ENCODE results near the gene TOP3B. TPM values are rescaled to one million over a fixed set of nuclear protein-coding genes. Genes with fewer than 3 reads are reported as not detected.

TOP3B gene
- polyA plus RNA-seq, 1 donor from 2014 or later: 33.7 TPM

GRCh38 chr22:21978564-21979386 is 3.8 kb downstream of the TOP3B start:
- H3K27ac ChIP-seq (ENCODE audit: low read length): no peak overlapping the region
- H3K79me2 ChIP-seq (replicated peaks; ENCODE audit: insufficient read depth, low read length): peaks cover 16% of the 10 kb centered on the region
- TF ChIP-seq SMC3 (conservative IDR thresholded peaks at IDR 0.05; ENCODE audit: poor library complexity) (no peak), EZH2 (IDR thresholded peaks at IDR 0.05; ENCODE audit: borderline replicate concordance, insufficient read depth, low read length, poor library complexity, severe bottlenecking) (no peak), REST (IDR thresholded peaks at IDR 0.05; ENCODE audit: borderline replicate concordance) (no peak), EP300 (conservative IDR thresholded peaks at IDR 0.05; ENCODE audit: poor library complexity, severe bottlenecking) (no peak)
- H4K20me1 ChIP-seq (ENCODE audit: insufficient read depth): no peaks in the 10 kb centered on the region
- H3K9ac ChIP-seq (ENCODE audit: low read length): no peak overlapping the region
- H2AFZ ChIP-seq (ENCODE audit: low read depth, low read length): no peak overlapping the region
- no peak overlapping the region for H3K4me3 ChIP-seq (ENCODE audit: low read length)
- no peaks in the 10 kb centered on the region for H3K27me3 ChIP-seq (ENCODE audit: insufficient read depth, low read depth, low read length)
- no peaks in the 10 kb centered on the region for H3K9me2 ChIP-seq (ENCODE audit: insufficient read depth, low read length)
- no peaks in the 10 kb centered on the region for H3K36me3 ChIP-seq (ENCODE audit: insufficient read depth, low read length)
- no peaks in the 10 kb centered on the region for H3F3A ChIP-seq (ENCODE audit: insufficient read depth, low read length, poor library complexity, severe bottlenecking)
- no peaks in the 10 kb centered on the region for H3K9me3 ChIP-seq (ENCODE audit: low read length)
- H3K4me2 ChIP-seq (ENCODE audit: low read length): no peak overlapping the region

GRCh38 chr22:21977814-21978213 is 4.8 kb downstream of the TOP3B start:
- Histone ChIP-seq H3K9ac (ENCODE audit: low read length) (no peak overlapping the region), H3K4me2 (ENCODE audit: low read length) (no peak overlapping the region), H2AFZ (ENCODE audit: low read depth, low read length) (no peak overlapping the region), H3F3A (ENCODE audit: insufficient read depth, low read length, poor library complexity, severe bottlenecking) (no peaks in the 10 kb centered on the region), H3K27me3 (ENCODE audit: insufficient read depth, low read depth, low read length) (no peaks in the 10 kb centered on the region), H3K4me3 (ENCODE audit: low read length) (no peak overlapping the region), H4K20me1 (ENCODE audit: insufficient read depth) (no peaks in the 10 kb centered on the region), H3K27ac (ENCODE audit: low read length) (no peak overlapping the region), H3K9me2 (ENCODE audit: insufficient read depth, low read length) (no peaks in the 10 kb centered on the region), H3K36me3 (ENCODE audit: insufficient read depth, low read length) (no peaks in the 10 kb centered on the region), H3K79me2 (replicated peaks; ENCODE audit: insufficient read depth, low read length) (peaks cover 15% of the 10 kb centered on the region), H3K9me3 (ENCODE audit: low read length) (no peaks in the 10 kb centered on the region)
- TF ChIP-seq SMC3 (conservative IDR thresholded peaks at IDR 0.05; ENCODE audit: poor library complexity) (no peak), EZH2 (IDR thresholded peaks at IDR 0.05; ENCODE audit: borderline replicate concordance, insufficient read depth, low read length, poor library complexity, severe bottlenecking) (no peak), EP300 (conservative IDR thresholded peaks at IDR 0.05; ENCODE audit: poor library complexity, severe bottlenecking) (no peak), RAD21 (conservative IDR thresholded peaks at IDR 0.05) (no peak), CTCF (IDR thresholded peaks at IDR 0.05; ENCODE audit: poor library complexity, severe bottlenecking) (no peak), MXI1 (conservative IDR thresholded peaks at IDR 0.05; ENCODE audit: poor library complexity, severe bottlenecking) (no peak)

All from neural cell (in vitro differentiated cells).